22Rv1 (cell line): Measurements from ENCODE around the gene NDUFS8.

Experiments
- CTCF ChIP-seq: fragments of 450-650 bp; IDR thresholded peaks from 2 replicates; pipeline ENCODE4 v1.5.1; 2017; ENCODE audit warnings: mild to moderate bottlenecking
- ZFX ChIP-seq: fragments of 450-650 bp; IDR thresholded peaks from 2 replicates; pipeline ENCODE4 v1.6.1; 2017; ENCODE audit warnings: antibody characterized with exemption, borderline replicate concordance

GRCh38 chr11:68032997-68033707 lies 2.7 kb downstream of the NDUFS8 start:
- TF ChIP-seq CTCF = no peak
- no peak for TF ChIP-seq ZFX
